ENCODE results near the gene PDCD4.

The PDCD4 gene

DNA sequence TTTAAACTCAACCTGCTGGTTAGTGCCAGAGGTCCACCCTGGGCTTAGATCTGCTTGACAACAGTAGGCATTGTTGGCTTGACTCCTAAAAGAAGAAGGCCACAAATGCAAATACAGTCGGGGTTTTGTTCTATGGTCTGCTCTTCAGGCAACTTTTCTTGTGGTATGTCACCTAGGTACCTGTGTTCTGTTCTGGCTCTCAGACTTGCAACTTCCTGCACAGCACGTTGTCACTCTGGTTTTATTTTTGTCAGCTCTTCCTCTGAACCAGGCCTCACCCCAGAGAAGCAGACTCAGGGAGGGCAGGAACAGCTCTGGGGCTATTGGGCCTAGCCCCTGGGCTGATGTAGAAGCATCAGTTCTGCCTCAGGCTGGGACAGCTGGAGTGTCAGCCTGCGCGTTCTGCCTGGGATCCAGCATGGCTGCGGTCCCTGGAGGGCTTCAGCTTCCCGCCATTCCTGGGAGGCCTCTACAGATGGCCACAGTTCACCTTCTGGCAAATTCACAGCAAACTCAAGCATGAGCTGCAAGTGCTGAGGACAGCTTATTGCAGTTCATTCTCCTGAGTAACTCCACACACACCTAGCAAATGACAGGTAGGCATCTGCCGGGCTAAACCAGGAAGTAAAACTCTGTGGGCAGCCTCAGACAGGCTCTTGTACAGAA is 11.0 kb upstream of the PDCD4 start:
- no peak overlapping the region for H3K4me3 ChIP-seq (ENCODE audit: control insufficient read depth, low read depth, low read length)
- TF ChIP-seq, protein P1, sequence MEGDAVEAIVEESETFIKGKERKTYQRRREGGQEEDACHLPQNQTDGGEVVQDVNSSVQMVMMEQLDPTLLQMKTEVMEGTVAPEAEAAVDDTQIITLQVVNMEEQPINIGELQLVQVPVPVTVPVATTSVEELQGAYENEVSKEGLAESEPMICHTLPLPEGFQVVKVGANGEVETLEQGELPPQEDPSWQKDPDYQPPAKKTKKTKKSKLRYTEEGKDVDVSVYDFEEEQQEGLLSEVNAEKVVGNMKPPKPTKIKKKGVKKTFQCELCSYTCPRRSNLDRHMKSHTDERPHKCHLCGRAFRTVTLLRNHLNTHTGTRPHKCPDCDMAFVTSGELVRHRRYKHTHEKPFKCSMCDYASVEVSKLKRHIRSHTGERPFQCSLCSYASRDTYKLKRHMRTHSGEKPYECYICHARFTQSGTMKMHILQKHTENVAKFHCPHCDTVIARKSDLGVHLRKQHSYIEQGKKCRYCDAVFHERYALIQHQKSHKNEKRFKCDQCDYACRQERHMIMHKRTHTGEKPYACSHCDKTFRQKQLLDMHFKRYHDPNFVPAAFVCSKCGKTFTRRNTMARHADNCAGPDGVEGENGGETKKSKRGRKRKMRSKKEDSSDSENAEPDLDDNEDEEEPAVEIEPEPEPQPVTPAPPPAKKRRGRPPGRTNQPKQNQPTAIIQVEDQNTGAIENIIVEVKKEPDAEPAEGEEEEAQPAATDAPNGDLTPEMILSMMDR (IDR thresholded peaks at IDR 0.05; ENCODE audit: control insufficient read depth, insufficient read depth, low read depth, low read length, missing control alignments) = no peak
- no peak for DNase-seq (ENCODE audit: low read depth)

DNA sequence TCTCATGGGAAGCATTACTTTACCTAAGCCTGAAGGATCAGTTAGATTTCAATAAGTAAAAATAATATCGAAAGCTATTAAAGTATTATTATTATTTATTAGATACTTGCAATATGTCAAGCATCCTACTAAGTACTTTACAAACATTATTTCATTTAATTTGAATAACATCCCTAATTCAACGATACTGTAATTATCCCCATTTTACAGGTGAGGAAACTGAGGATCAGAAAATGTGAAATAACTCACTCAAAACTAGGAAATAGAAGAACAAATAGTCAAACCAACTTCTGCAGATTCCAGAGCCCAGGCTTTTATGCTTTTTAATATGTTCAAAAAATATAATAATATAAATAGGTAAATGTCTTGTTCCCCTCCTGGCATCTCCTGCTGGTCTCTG is 10.3 kb upstream of the PDCD4 start:
- no peak overlapping the region for H3K4me3 ChIP-seq (ENCODE audit: control insufficient read depth, low read depth, low read length)
- TF ChIP-seq, protein P1 (IDR thresholded peaks at IDR 0.05; ENCODE audit: control insufficient read depth, insufficient read depth, low read depth, low read length, missing control alignments) = no peak
- DNase-seq (ENCODE audit: low read depth) = no peak

DNA sequence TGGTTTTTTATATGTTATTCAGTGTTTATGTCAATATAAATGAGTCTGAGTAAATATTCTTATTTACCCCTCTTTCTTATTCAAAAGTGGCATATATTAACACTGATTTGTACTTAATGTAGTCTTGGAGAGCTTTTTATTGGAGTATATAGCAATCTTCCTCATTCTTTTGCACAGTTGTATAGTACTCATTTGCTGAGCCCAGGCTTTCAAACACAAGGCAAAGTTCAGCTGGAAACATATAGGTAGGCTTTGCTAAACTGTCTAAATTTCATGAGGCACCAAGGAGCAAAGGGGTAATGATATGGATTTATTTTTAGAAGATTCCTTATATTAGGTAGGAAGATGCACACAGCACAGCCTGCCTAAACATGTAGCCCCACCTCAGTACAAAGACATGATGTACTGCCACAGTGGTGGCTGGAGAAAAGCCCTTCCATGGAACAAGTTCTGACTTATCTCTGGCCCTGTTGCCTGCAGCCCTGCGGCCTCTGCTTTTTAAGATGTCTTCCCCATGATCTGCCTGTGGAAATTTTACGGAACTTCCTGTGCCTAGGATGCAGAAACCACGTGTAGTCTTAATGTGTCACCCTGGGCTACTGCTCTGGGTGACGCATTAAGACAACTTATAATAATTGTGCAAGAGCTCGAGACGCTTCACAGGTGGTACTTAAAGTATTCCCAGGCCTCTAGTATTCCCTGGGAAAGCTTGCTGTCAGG is 9.6 kb upstream of the PDCD4 start:
- H3K4me3 ChIP-seq (ENCODE audit: control insufficient read depth, low read depth, low read length) = no peak overlapping the region
- DNase-seq (ENCODE audit: low read depth) = no peak

DNA sequence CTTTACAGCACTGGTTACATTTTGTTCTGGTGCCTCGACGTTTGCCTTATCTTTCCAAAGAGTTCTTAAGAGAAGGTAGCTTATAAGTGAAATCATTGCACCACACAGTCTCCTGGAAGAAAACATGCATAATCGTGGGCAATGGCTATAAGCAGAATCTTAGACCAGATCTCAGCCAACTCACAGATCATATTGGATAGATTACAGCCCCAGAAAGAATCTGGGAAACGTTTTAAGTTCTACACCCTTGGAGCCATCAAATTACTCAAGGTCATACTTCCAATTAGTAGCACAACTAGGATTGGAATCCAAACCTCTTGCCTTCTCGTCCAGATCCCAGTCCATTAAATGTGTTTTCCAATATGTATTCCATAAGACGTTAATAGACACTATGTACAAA is 8.8 kb upstream of the PDCD4 start:
- H3K4me3 ChIP-seq (ENCODE audit: control insufficient read depth, low read depth, low read length) = no peak overlapping the region
- no peak for DNase-seq (ENCODE audit: low read depth)
- TF ChIP-seq, protein P1 (IDR thresholded peaks at IDR 0.05; ENCODE audit: control insufficient read depth, insufficient read depth, low read depth, low read length, missing control alignments) = no peak

More for the DNA sequence above, 9.6 kb upstream of the PDCD4 start:
- TF ChIP-seq, protein P1 (IDR thresholded peaks at IDR 0.05; ENCODE audit: control insufficient read depth, insufficient read depth, low read depth, low read length, missing control alignments) = no peak

DNA sequence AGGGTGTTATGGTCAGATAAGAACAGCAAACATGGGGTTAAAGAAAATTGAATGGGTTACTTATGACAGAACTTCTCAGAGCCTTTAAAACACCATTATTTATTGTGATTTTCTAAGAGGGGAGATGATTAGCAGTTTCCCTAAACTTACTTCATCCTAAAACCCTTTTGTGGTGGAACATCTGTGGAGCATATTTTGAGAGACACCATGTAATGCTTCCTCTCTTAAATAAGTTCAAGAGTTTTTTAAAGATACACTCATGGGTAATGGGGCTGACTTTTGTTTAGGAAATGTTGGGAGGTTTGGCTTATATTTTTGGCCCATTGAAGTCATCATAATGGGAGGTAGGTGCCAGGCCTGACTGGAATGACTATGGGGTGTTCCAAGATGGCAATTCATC is 8.4 kb upstream of the PDCD4 start:
- no peak for DNase-seq (ENCODE audit: low read depth)

DNA sequence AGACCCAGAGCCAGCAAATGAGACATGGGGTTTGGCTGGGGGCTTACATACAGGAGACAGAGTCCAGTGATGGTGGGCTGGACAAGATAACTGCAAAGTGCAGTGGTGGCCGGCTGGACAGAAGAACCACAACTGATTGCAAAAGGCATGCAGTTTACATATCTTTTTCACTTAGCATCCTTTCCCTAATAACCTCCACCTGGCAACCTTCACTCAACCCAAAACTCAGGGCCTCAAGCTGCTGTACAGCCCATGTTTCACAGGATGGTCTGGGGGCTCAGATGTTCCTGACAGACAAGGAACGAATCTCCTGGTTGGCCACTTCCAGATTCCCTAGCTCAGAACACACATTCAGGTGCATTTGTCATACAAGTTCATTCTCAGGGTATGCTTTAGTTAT is 7.8 kb upstream of the PDCD4 start:
- TF ChIP-seq, protein P1 (IDR thresholded peaks at IDR 0.05; ENCODE audit: control insufficient read depth, insufficient read depth, low read depth, low read length, missing control alignments) = no peak
- DNase-seq (ENCODE audit: low read depth) = no peak
- no peak overlapping the region for H3K4me3 ChIP-seq (ENCODE audit: control insufficient read depth, low read depth, low read length)

More for the DNA sequence above, 8.4 kb upstream of the PDCD4 start:
- H3K4me3 ChIP-seq (ENCODE audit: control insufficient read depth, low read depth, low read length) = no peak overlapping the region
- TF ChIP-seq, protein P1 (IDR thresholded peaks at IDR 0.05; ENCODE audit: control insufficient read depth, insufficient read depth, low read depth, low read length, missing control alignments) = no peak

Measured in AG09309 (cell line).